ENCODE results near the gene YTHDF1. TPM values are rescaled to one million over a fixed set of nuclear protein-coding genes. Genes with fewer than 3 reads are reported as not detected.
"Not testable (repeated sequence)": the region's sequence is repeated elsewhere in the genome, so short reads cannot be mapped to it uniquely, and the experiment has no call there.

The YTHDF1 gene
- total RNA-seq, 2 donors from 2014 or later: 21.8 to 31.8 TPM

DNA sequence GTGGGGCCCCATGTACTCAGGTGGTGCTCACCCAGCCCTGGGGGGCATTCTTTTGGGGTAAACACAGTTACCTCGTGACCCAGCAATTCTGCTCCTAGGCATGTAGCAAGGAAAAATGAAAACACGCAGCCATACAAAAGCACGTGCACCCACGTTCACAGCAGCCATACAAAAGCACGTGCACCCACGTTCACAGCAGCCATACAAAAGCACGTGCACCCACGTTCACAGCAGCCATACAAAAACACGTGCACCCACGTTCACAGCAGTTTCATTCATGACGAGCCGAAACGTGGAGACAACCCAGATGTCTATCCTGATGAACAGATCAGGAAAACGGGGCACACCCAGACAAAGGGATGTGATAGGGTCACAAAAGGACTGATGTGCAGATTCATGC lies 57.1 kb downstream of the YTHDF1 start:
- H3K4me1 ChIP-seq (ENCODE audit: control insufficient read depth in 1 of 2, low read depth in 2 of 2): peaks cover 0 to 10% of the 10 kb centered on the region in 2 donors
- H3K27me3 ChIP-seq (replicated peaks; ENCODE audit: insufficient read depth): no peaks in the 10 kb centered on the region
- H3K9me3 ChIP-seq: no peaks in the 10 kb centered on the region
- no peak for DNase-seq (ENCODE audit: low spot score)
- H3K27ac ChIP-seq: no peak overlapping the region
- TF ChIP-seq, protein P1, sequence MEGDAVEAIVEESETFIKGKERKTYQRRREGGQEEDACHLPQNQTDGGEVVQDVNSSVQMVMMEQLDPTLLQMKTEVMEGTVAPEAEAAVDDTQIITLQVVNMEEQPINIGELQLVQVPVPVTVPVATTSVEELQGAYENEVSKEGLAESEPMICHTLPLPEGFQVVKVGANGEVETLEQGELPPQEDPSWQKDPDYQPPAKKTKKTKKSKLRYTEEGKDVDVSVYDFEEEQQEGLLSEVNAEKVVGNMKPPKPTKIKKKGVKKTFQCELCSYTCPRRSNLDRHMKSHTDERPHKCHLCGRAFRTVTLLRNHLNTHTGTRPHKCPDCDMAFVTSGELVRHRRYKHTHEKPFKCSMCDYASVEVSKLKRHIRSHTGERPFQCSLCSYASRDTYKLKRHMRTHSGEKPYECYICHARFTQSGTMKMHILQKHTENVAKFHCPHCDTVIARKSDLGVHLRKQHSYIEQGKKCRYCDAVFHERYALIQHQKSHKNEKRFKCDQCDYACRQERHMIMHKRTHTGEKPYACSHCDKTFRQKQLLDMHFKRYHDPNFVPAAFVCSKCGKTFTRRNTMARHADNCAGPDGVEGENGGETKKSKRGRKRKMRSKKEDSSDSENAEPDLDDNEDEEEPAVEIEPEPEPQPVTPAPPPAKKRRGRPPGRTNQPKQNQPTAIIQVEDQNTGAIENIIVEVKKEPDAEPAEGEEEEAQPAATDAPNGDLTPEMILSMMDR (IDR thresholded peaks at IDR 0.05): no peak
- no peaks in the 10 kb centered on the region for H3K36me3 ChIP-seq
- no peak for ATAC-seq (ENCODE audit: insufficient number of reproducible peaks, low FRiP score, low read depth)
- no peak overlapping the region for H3K4me3 ChIP-seq

DNA sequence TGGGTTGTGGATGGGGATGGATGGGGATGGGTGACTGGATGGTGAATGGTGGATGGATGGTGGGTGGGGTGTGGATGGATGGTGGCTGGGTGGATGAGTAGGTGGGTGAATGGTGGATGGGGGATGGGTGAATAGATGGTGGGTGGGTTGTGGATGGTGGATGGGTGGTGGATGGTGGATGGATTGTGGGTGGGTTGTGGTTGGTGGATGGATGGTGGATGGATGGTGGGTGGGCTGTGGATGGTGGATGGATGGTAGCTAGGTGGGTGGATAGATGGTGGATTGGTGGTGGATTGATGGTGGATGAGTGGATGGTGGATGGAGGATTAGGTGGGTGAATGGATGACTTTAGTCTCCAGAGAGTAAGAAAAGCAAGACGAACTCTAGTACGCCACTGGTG lies 57.6 kb downstream of the YTHDF1 start:
- H3K27me3 ChIP-seq (replicated peaks; ENCODE audit: insufficient read depth): no peaks in the 10 kb centered on the region
- ATAC-seq (ENCODE audit: insufficient number of reproducible peaks, low FRiP score, low read depth) (no peak), DNase-seq (ENCODE audit: low spot score) (no peak)
- H3K27ac ChIP-seq: no peak overlapping the region
- TF ChIP-seq, protein P1 (IDR thresholded peaks at IDR 0.05): no peak
- H3K4me3 ChIP-seq: no peak overlapping the region
- H3K36me3 ChIP-seq: no peaks in the 10 kb centered on the region
- no peaks in the 10 kb centered on the region for H3K9me3 ChIP-seq
- peaks cover 0 to 10% of the 10 kb centered on the region in 2 donors for H3K4me1 ChIP-seq (ENCODE audit: control insufficient read depth in 1 of 2, low read depth in 2 of 2)

DNA sequence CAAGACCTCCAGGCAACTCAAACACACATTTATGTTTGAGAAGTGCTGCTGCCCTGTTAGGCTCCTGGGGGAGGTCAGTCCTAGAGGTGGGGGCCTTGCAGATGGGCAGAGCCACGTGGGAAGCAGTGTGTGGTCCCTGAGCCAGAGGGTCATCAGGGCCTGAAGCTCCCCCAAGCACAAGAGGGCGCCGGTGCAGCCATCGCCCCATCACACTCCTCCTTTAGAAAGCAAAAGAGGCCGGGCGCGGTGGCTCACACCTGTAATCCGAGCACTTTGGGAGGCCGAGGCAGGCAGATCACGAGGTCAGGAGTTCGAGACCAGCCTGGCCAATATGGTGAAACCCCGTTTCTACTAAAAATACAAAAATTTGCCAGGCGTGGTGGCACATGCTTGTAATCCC lies 58.5 kb downstream of the YTHDF1 start:
- ATAC-seq (ENCODE audit: insufficient number of reproducible peaks, low FRiP score, low read depth); H3K9me3 ChIP-seq; H3K36me3 ChIP-seq; H3K27ac ChIP-seq; H3K4me3 ChIP-seq; H3K27me3 ChIP-seq (replicated peaks; ENCODE audit: insufficient read depth); H3K4me1 ChIP-seq (ENCODE audit: control insufficient read depth in 1 of 2, low read depth in 2 of 2); DNase-seq (ENCODE audit: low spot score): not testable (repeated sequence)

DNA sequence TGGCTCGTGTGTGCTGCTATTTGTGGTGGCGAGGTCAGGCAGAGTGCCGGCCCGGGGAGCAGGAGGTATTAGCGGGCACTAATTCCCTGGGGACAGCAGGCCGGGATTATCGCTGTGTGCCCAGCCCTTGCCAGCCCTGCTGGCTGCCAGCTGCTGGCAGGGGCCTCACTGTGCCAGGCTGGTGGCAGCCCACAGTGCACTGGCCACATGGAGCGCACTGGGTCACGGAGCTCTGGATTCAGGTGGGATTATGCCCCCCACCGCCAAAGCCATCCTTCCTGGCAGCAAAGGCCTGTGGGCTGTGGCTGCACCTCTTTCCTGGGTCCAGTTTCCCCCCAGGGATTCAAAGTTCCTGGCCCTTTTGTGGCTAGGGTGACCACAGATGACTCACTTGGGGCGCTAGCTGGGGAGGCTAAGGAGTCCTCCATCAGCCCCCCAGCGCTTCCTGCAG lies 59.7 kb downstream of the YTHDF1 start:
- peaks cover under 1% of the 10 kb centered on the region for H3K27me3 ChIP-seq (replicated peaks; ENCODE audit: insufficient read depth)
- no peaks in the 10 kb centered on the region for H3K9me3 ChIP-seq
- peaks cover 0 to 19% of the 10 kb centered on the region in 2 donors for H3K4me1 ChIP-seq (ENCODE audit: control insufficient read depth in 1 of 2, low read depth in 2 of 2)
- DNase-seq (ENCODE audit: low spot score) (no peak), ATAC-seq (ENCODE audit: insufficient number of reproducible peaks, low FRiP score, low read depth) (no peak)
- H3K4me3 ChIP-seq: no peak overlapping the region
- TF ChIP-seq, protein P1 (IDR thresholded peaks at IDR 0.05): no peak
- H3K36me3 ChIP-seq: no peaks in the 10 kb centered on the region
- no peak overlapping the region for H3K27ac ChIP-seq

DNA sequence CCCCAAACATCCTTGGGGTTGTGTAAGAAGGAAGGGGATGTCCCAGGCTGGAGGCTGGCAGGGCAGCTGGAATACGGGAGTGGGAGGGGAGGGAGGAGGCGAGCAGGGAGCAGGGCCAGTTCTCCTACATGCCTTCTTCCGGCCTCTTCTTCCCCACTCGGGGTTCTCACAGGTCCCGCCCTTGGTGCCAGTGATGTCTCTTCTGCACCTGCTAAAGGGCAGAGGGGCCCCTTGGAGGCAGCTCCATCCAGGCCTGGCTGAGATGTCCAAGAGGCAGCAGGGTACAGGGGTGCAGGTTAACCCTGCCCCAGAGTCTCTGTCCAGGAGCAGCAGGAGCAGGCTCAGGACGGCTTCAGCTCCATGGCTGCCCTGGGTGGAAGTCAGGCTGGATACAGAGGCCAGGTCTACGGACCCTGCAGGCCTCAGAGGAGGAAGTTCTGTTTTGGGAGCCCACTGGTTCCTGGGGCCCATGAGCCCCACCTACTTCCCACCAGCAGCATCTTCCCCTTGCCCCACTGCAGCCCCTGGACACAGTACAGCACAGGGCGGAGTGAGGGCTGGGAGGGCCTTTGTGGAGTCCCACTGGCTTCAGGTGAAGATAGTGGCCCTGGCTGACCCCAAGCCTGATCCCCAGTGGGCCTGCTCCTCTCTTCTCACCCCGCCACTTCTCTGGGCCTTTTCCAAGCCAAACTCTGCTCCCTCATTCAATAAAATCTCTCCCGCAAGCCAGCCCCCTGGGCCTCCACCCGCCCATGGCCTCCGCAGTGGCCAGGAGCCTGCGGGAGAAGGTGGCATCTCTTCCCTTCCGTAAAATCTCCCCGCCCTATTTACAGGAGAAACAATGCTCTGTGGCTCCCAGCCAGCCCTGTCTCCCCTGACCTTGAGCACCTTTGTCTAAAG lies 60.4 kb downstream of the YTHDF1 start:
- DNase-seq (ENCODE audit: low spot score) (no peak), ATAC-seq (ENCODE audit: insufficient number of reproducible peaks, low FRiP score, low read depth) (no peak)
- no peaks in the 10 kb centered on the region for H3K9me3 ChIP-seq
- peaks cover 8% of the 10 kb centered on the region for H3K27me3 ChIP-seq (replicated peaks; ENCODE audit: insufficient read depth)
- H3K27ac ChIP-seq: no peak overlapping the region
- H3K36me3 ChIP-seq: no peaks in the 10 kb centered on the region
- TF ChIP-seq, protein P1 (IDR thresholded peaks at IDR 0.05): no peak
- H3K4me3 ChIP-seq: no peak overlapping the region
- peaks cover 0 to 21% of the 10 kb centered on the region in 2 donors for H3K4me1 ChIP-seq (ENCODE audit: control insufficient read depth in 1 of 2, low read depth in 2 of 2)

All from thoracic aorta (tissue), 2 donors.